Measurements from ENCODE around the gene REG4. TPM values are rescaled to one million over a fixed set of nuclear protein-coding genes. Genes with fewer than 3 reads are reported as not detected.

REG4 gene
- total RNA-seq, 1 experiment from 2014 or later: not detected

DNA sequence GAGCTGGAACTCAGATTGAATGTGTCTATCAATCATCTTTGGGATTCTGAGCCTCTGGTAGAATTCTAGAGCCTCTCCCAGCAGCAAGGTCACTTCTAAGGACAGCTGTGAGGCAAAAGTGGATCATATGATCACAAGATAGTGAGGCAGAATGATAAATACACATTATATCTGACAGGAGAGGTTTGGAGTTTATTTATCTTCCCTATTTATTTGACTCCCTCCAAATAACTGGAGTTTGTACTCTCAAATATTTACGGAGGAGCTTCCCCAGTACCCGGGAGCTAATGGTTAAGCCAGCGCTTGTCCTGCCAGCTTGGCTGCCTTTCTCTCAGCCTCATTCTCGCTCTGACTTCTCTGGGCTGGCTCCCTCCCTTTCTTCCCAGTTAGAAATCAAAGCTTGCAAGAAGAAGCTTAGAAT lies 44.9 kb downstream of the REG4 start:
- no peak for DNase-seq (ENCODE audit: low read depth, low spot score)
- in situ Hi-C loops (cut with HindIII; ENCODE audit: low pct_unique_long_range_greater_than_20kb, low sequenced_read_pairs): no loop called here

DNA sequence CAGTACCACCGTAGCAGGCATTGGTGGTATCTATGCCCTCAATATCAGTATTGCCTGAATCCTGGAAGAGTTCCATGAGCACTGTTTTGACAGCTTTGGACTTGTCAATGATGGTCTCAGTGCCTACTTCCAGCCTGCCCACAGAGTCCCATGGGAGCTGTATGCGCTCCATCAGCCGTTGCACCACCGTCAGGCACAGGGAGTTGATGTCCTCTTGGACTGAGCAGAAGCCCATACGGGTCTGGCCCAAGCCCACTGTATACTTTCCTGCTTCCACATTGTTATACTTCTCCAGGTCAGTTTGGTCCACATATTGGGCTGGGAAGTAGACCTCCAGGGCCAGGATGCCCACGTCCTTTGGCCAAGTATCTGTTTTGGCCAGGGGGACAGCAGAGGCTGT lies 47.0 kb downstream of the REG4 start:
- in situ Hi-C loops (cut with HindIII; ENCODE audit: low pct_unique_long_range_greater_than_20kb, low sequenced_read_pairs): no loop called here
- DNase-seq (ENCODE audit: low read depth, low spot score): no peak

DNA sequence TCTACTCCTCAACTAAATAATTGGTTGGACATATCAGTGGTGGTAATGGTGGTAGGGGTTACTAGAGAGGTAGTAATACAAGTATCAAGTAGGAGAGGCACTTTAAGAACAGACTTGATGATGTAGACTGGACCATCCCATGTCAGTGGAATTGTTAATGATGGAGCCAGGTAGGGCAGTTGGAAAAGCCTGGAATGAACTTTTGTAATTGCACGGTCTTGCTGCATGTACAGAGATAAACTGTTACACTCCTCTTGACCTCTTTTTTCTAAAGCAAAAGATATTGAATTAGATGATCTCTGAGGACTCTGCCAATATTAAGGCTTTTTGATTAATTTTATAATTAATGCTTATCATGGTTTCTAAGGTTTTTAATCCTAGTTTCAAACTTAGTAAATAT lies 48.3 kb downstream of the REG4 start:
- no peak for DNase-seq (ENCODE audit: low read depth, low spot score)
- in situ Hi-C loops (cut with HindIII; ENCODE audit: low pct_unique_long_range_greater_than_20kb, low sequenced_read_pairs): no loop called here

DNA sequence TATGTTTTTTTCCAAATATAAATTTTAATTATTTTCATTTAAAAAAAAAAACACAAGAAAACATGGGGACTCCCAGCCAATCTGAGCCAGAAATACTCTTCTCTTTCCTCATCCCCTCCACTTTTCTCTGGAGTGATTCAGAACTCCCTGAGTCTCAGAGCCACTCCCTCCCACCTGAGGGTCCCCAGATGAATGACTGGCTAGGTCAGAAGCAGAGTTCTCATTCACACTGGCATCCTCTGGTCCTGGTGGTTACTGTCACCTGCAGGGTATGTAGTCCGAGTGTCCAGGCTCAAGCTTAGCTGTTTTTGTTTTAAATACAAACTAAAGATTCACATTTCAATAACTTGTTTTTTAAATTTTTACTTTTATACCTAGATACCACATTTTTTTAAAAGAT lies 48.9 kb downstream of the REG4 start:
- in situ Hi-C loops (cut with HindIII; ENCODE audit: low pct_unique_long_range_greater_than_20kb, low sequenced_read_pairs): no loop called here
- no peak for DNase-seq (ENCODE audit: low read depth, low spot score)

DNA sequence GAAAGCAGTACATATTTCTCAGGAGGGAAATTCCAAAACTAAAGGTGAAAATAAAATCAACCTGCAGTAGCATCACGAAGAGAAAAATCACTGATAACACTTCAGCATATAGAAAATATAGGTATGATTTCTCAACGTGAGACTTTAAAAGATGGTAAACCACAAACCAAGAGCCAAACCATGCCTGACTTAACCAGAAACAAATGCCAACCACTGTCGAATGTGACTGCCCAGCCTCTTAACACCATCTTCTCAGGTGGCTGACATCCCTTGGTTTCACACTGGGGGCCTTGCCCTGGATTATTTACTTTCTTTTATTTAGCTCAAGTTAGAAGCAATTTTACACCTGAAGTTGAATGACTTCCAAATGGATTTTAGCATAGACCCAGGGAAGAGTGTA lies 52.7 kb downstream of the REG4 start:
- in situ Hi-C loops (cut with HindIII; ENCODE audit: low pct_unique_long_range_greater_than_20kb, low sequenced_read_pairs): no loop called here

DNA sequence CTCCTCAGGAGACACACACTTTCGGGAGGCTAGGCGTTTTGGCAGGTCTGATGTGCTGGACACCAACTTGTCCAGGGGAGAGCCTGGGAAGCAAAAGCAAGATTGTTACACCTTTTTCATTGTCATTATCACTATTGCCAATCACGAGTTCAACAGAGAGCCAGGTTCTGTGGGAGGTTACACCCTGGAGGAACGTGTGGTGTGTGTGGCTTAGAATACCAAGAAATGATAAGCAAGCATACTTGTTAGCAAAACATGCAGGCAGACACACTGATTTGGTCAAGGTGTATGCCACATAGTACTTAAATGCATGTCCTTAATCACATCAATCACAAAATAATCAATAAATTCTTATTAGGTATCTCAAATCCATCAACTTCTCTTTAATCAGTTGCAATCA lies 58.7 kb downstream of the REG4 start:
- in situ Hi-C loops (cut with HindIII; ENCODE audit: low pct_unique_long_range_greater_than_20kb, low sequenced_read_pairs): no loop called here
- DNase-seq (ENCODE audit: low read depth, low spot score): no peak

More for the DNA sequence above, 52.7 kb downstream of the REG4 start:
- no peak for DNase-seq (ENCODE audit: low read depth, low spot score)

DNA sequence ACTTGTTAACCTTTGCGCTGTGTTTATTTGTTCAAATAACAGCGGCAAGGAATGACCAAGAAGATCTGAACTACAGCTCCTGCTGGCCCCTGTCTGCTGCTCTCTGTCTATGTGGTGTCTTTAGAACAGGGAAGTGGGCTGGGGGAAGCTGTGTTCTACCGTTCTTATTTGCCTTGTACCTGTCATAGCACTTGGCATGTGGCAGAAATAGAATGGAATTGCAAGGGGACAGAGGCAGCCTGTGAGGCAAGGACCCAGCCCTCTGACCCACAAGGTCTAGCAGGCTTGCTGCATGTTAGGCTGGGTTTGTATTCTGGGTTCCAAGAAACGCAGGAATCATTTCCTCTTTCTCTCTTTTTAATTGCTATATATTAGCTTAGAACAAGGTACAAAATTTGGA lies 63.2 kb downstream of the REG4 start:
- DNase-seq (ENCODE audit: low read depth, low spot score): no peak
- in situ Hi-C loops (cut with HindIII; ENCODE audit: low pct_unique_long_range_greater_than_20kb, low sequenced_read_pairs): no loop called here

DNA sequence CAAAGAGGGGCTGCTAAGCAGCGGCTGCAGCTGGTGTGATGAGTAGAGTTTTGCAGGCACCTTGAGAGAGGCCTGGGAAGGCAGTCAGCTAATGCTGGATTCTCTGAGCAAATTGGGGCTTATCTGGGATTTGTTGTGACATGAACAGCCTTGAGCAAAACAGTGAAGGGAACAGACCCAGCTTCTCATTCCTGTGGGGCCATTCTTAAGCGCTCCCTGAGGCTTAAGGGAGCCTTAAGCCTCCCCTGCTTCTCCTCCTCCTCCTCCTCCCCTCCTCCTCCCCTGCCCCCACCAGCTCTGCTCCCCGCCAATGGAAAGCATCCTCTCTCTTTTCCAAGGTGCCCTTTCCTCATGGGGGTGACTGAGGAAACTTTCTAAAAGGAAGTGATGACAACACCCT lies 63.8 kb downstream of the REG4 start:
- in situ Hi-C loops (cut with HindIII; ENCODE audit: low pct_unique_long_range_greater_than_20kb, low sequenced_read_pairs): no loop called here

DNA sequence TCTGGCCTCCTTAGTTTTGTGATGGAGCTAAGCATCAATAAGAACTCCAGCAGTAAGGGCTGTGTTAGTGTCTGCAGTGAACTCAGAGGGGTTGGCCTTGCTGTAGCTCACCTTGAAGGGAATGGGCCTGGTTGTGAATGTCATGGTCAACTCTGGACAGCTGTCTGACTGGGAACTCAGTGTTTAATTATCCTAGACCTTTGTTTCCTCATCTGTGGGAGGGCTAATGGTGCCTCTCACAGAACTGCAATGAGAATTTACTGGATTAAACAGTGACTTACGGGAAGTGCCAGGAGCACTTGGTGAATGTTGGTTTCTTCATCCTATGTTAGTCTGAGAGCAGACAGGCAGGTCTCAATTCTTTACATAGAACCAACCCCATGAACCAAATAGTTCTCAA lies 66.2 kb downstream of the REG4 start:
- in situ Hi-C loops (cut with HindIII; ENCODE audit: low pct_unique_long_range_greater_than_20kb, low sequenced_read_pairs): no loop called here

More for the DNA sequence above, 63.8 kb downstream of the REG4 start:
- DNase-seq (ENCODE audit: low read depth, low spot score): no peak

DNA sequence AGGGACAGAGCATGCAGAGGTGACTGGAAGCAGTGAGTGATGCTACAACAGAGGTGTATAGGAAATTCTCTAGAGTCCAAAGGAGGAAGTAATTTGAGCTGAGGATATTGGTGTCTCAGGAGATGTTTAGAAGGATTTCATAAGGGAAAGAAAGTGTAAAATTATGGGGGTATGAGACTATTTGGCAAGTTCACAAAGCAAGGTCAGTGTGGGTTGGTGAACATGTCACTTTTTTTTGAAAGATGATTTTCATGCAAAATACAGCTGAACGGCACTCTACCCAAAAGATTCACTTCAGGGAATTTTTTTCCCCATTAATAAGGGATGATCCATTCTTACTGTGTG lies 66.7 kb downstream of the REG4 start:
- in situ Hi-C loops (cut with HindIII; ENCODE audit: low pct_unique_long_range_greater_than_20kb, low sequenced_read_pairs): no loop called here
- no peak for DNase-seq (ENCODE audit: low read depth, low spot score)

More for the DNA sequence above, 66.2 kb downstream of the REG4 start:
- no peak for DNase-seq (ENCODE audit: low read depth, low spot score)

Other genes starting within 250 kb of the REG4 start
- 80.6 and 82.3 TPM in 2 replicates for gene ZNF697, start 163.2 kb downstream of the REG4 start, total RNA-seq (2014; rRNA removed; shearing (Covaris generic))
- 98.5 and 108 TPM in 2 replicates for gene PHGDH, start 99.5 kb downstream of the REG4 start, total RNA-seq (2014; rRNA removed; shearing (Covaris generic))
- not detected in 2 replicates for gene HMGCS2, start 42.6 kb downstream of the REG4 start, total RNA-seq (2014; rRNA removed; shearing (Covaris generic))
- gene ADAM30, start 85.1 kb upstream of the REG4 start, total RNA-seq (2014; rRNA removed; shearing (Covaris generic)): not detected in 2 replicates